Ovary (tissue), 10 donors: Measurements from ENCODE around the gene OR6F1. TPM values are rescaled to one million over a fixed set of nuclear protein-coding genes. Genes with fewer than 3 reads are reported as not detected.
"Not testable (repeated sequence)": the region's sequence is repeated elsewhere in the genome, so short reads cannot be mapped to it uniquely, and the experiment has no call there.

Experiments
- DNase-seq, 5 donors: peaks; one replicate each; pipeline ENCODE4 v3.0.0-alpha.2; 2019 to 2020
- H3K27ac ChIP-seq, 2 donors: fragments of 200-600 bp; one replicate each; pipeline versions ENCODE4 v1.5.1 to v1.8.0; 2019 to 2022
- H3K27me3 ChIP-seq: fragments of 200-600 bp; one replicate; pipeline ENCODE4 v1.8.0; 2022
- H3K36me3 ChIP-seq: fragments of 200-600 bp; sonication (generic); one replicate; pipeline ENCODE4 v1.5.1; 2019
- H3K4me1 ChIP-seq: one replicate; pipeline ENCODE4 v1.8.1; 2013; ENCODE audit warnings: mild to moderate bottlenecking, moderate library complexity; ENCODE audit not compliant: insufficient read depth
- H3K4me3 ChIP-seq: fragments of 200-600 bp; sonication (generic); one replicate; pipeline ENCODE4 v1.5.1; 2017
- H3K9me3 ChIP-seq, 2 donors: fragments of 200-600 bp in 1 of 2; sonication (generic) in 1 of 2; one replicate each; pipeline versions ENCODE4 v1.5.1 to v1.8.1; 2013 to 2019; ENCODE audit warnings: mild to moderate bottlenecking in 1 of 2, moderate library complexity in 1 of 2
- CTCF ChIP-seq, 3 donors: fragments of 450-650 bp in 2 of 3; fragments of 200-600 bp in 1 of 3; IDR thresholded peaks; one replicate each; pipeline versions ENCODE4 v1.5.1 to v1.8.0; 2016 to 2022; ENCODE audit warnings: antibody characterized with exemption in 3 of 3, mild to moderate bottlenecking in 1 of 3
- EP300 ChIP-seq: sonication (generic); formaldehyde crosslinking; IDR thresholded peaks from one replicate; pipeline ENCODE4 v1.6.1; 2017; ENCODE audit warnings: antibody characterized with exemption
- POLR2A ChIP-seq: fragments of 450-650 bp; IDR thresholded peaks from one replicate; pipeline ENCODE4 v1.6.1; 2017; ENCODE audit warnings: antibody characterized with exemption, mild to moderate bottlenecking, moderate library complexity
- WGBS, 3 donors: extraction: QIAGEN DNeasy Blood & Tissue Kit in 1 of 3; methylation state at CpG; one replicate each; pipeline versions ENCODE4 v1.1.5 to v1.1.7; 2013 to 2017; 5-methylcytosine and 5-hydroxymethylcytosine counted together
- intact Hi-C, 4 donors: fragments of 100-400 bp; cut with DNase I; formaldehyde crosslinking; loops; one replicate each; pipeline versions ENCODE4 v1.11.0 to v1.15.1; 2022 to 2023
- long read RNA-seq, 3 donors: library from polyadenylated mRNA in 2 of 3; unstranded in 2 of 3; transcript quantifications; one replicate each; pipeline ENCODE4 v2.0.0 and lab custom pipeline, GENCODE V29; 2021 to 2026
- polyA plus RNA-seq, 2 donors: library from polyadenylated mRNA; stranded (reverse); fragments of 200-250 nt in 1 of 2; fragments of 350-450 nt in 1 of 2; fragmentation: Illumina TruSeq in 1 of 2; extraction: RNeasy Lipid Tissue Mini Kit (QIAGEN cat#74804) in 1 of 2; gene quantifications; one replicate each; pipeline ENCODE4 v1.2.3, GENCODE V29; 2013 to 2014
- total RNA-seq, 7 donors: library from RNA; depleted of rRNA in 2 of 7; stranded (reverse); fragments of >200 nt in 2 of 7; fragmentation: NEBNext Ultra II Directional in 3 of 7; extraction: Animal tissue kit (Norgen Biotek cat#: 25700) in 3 of 7; gene quantifications; one replicate each; pipeline versions ENCODE4 v1.1.0 to v1.2.4, GENCODE V29; 2016 to 2023
- donor health status: DM: no; HTN: no; CAD: no; lungs with moderate emphysema.
- donor health status: DM: no; HTN: no; CAD: no.
- donor health status: Bipolar disorder and iron deficiency.
- donor health status: DM: yes; HTN: yes; CAD: no.
- donor health status: DM: no; HTN: no; CAD: no.
- donor health status: DM: yes; HTN: yes; CAD: no.

The OR6F1 gene
- total RNA-seq, result not detected
- not detected for polyA plus RNA-seq
- long read RNA-seq, donor 1, result 0 reads
- long read RNA-seq, donor 2, result 0 reads
- long read RNA-seq, donor 3, result 0 reads

GRCh38 chr1:247716546-247716945 is at the start of gene OR6F1:
TSS of gene OR6F1 (minus strand) at chr1:247716646. CDS start at chr1:247712755, 3,891 bp downstream.
- no peak for DNase-seq
- Histone ChIP-seq H3K9me3 (no peaks in the 10 kb centered on the region), H3K36me3 (no peaks in the 10 kb centered on the region), H3K27me3 (no peaks in the 10 kb centered on the region), H3K27ac (no peak within 1 kb of the TSS), H3K4me3 (no peak within 1 kb of the TSS), H3K4me1 (no peaks in the 10 kb centered on the region)
- intact Hi-C loops, result no loop called here
- 80 to 81% (median 80%) methylated on average over 3 of the region's 3 CpGs for WGBS, 3 donors
- TF ChIP-seq CTCF (IDR thresholded peaks at IDR 0.05) (no peak), EP300 (no peak), POLR2A (no peak)

GRCh38 chr1:247760456-247760855 is 44.0 kb upstream of the OR6F1 start, which contains the start of gene OR1C1:
TSS of gene OR1C1 (minus strand) at chr1:247760556. CDS start at chr1:247758406, 2,150 bp downstream.
- H3K36me3 ChIP-seq, result no peaks in the 10 kb centered on the region
- TF ChIP-seq POLR2A, result no peak
- TF ChIP-seq CTCF (IDR thresholded peaks at IDR 0.05), result no peak
- no peak for TF ChIP-seq EP300
- no peak within 1 kb of the TSS for H3K27ac ChIP-seq
- H3K27me3 ChIP-seq, result no peaks in the 10 kb centered on the region
- no peak for DNase-seq
- intact Hi-C loops, result no loop called here
- no peak within 1 kb of the TSS for H3K4me3 ChIP-seq
- no peaks in the 10 kb centered on the region for H3K4me1 ChIP-seq
- H3K9me3 ChIP-seq, result no peaks in the 10 kb centered on the region
- 88 to 94% (median 91%) methylated on average over 3 of the region's 3 CpGs for WGBS, 3 donors

GRCh38 chr1:247754311-247754710 is 37.9 kb upstream of the OR6F1 start:
- H3K36me3 ChIP-seq, intact Hi-C loops, H3K27me3 ChIP-seq, H3K4me1 ChIP-seq, H3K9me3 ChIP-seq, H3K27ac ChIP-seq, DNase-seq, H3K4me3 ChIP-seq: not testable (repeated sequence)
- WGBS, 3 donors, result 76 to 91% (median 87%) methylated on average over 1 of the region's 1 CpG

- Histone ChIP-seq H3K4me3 (no peak overlapping the region), H3K27me3 (no peaks in the 10 kb centered on the region), H3K36me3 (no peaks in the 10 kb centered on the region), H3K9me3 (no peaks in the 10 kb centered on the region), H3K4me1 (no peaks in the 10 kb centered on the region), H3K27ac (no peak overlapping the region)
- no peak for DNase-seq
- TF ChIP-seq CTCF (IDR thresholded peaks at IDR 0.05) (no peak), EP300 (no peak)
- intact Hi-C loops, result no loop called here
- WGBS, 3 donors, result 87 to 91% (median 89%) methylated on average over 1 of the region's 1 CpG
Measured at GRCh38 chr1:247749870-247750269, 33.4 kb upstream of the OR6F1 start.

GRCh38 chr1:247748041-247748440 is 31.6 kb upstream of the OR6F1 start, which contains the start of gene OR14A2:
TSS of gene OR14A2 (minus strand) at chr1:247748141.
- TF ChIP-seq POLR2A (no peak), EP300 (no peak), CTCF (IDR thresholded peaks at IDR 0.05) (no peak)
- no peak within 1 kb of the TSS for H3K4me3 ChIP-seq
- WGBS, 3 donors, result 86 to 93% (median 87%) methylated on average over 2 of the region's 2 CpGs
- H3K27me3 ChIP-seq, result no peaks in the 10 kb centered on the region
- no peak for DNase-seq
- H3K9me3 ChIP-seq, result no peaks in the 10 kb centered on the region
- no peak within 1 kb of the TSS for H3K27ac ChIP-seq
- H3K4me1 ChIP-seq, result no peaks in the 10 kb centered on the region
- intact Hi-C loops, result no loop called here
- H3K36me3 ChIP-seq, result no peaks in the 10 kb centered on the region
